Measurements from ENCODE around the gene DIP2C. TPM values are rescaled to one million over a fixed set of nuclear protein-coding genes. Genes with fewer than 3 reads are reported as not detected.

DIP2C gene
- total RNA-seq, 1 donor from 2014 or later: 18.4 TPM

GRCh38 chr10:283140-283479 is 406.4 kb downstream of the DIP2C start:
- Histone ChIP-seq H3K4me3 (no peak overlapping the region), H3K27me3 (no peaks in the 10 kb centered on the region), H3K4me1 (no peaks in the 10 kb centered on the region), H3K9me3 (no peaks in the 10 kb centered on the region), H3K36me3 (peaks cover 0 to 46% of the 10 kb centered on the region in 2 donors), H3K27ac (no peak overlapping the region)
- no peak for DNase-seq (ENCODE audit: extremely low spot score in 2 of 2)
- intact Hi-C loops (cut with DNase I): no loop called here
- TF ChIP-seq POLR2A (IDR thresholded peaks at IDR 0.05) (no peak), POLR2AphosphoS5 (IDR thresholded peaks at IDR 0.05; ENCODE audit: insufficient read depth in 1 of 2, low read depth in 1 of 2) (no peak), CTCF (IDR thresholded peaks at IDR 0.05) (no peak)

- Histone ChIP-seq H3K9me3 (no peaks in the 10 kb centered on the region), H3K4me3 (no peak overlapping the region), H3K27me3 (no peaks in the 10 kb centered on the region), H3K4me1 (no peaks in the 10 kb centered on the region), H3K36me3 (peaks cover 0 to 49% of the 10 kb centered on the region in 2 donors), H3K27ac (no peak overlapping the region)
- TF ChIP-seq POLR2AphosphoS5 (IDR thresholded peaks at IDR 0.05; ENCODE audit: insufficient read depth in 1 of 2, low read depth in 1 of 2) (no peak), CTCF (IDR thresholded peaks at IDR 0.05) (no peak), POLR2A (IDR thresholded peaks at IDR 0.05) (no peak)
- intact Hi-C loops (cut with DNase I): no loop called here
- no peak for DNase-seq (ENCODE audit: extremely low spot score in 2 of 2)
These were observed 407.0 kb downstream of the DIP2C start for GRCh38 chr10:282294-283139.

GRCh38 chr10:279655-280054 is 409.8 kb downstream of the DIP2C start:
- no peak for TF ChIP-seq POLR2AphosphoS5 (IDR thresholded peaks at IDR 0.05; ENCODE audit: insufficient read depth in 1 of 2, low read depth in 1 of 2)
- no peak for TF ChIP-seq POLR2A (IDR thresholded peaks at IDR 0.05)
- TF ChIP-seq CTCF (IDR thresholded peaks at IDR 0.05): no peak
- Histone ChIP-seq H3K27me3 (no peaks in the 10 kb centered on the region), H3K27ac (no peak overlapping the region), H3K4me3 (no peak overlapping the region), H3K4me1 (no peaks in the 10 kb centered on the region), H3K36me3 (peaks cover 0 to 49% of the 10 kb centered on the region in 2 donors), H3K9me3 (no peaks in the 10 kb centered on the region)
- no peak for DNase-seq (ENCODE audit: extremely low spot score in 2 of 2)
- intact Hi-C loops (cut with DNase I): loop anchor here (5.0 kb wide), 1 partner anchor 488 kb away; no protein-coding TSS in a partner anchor

GRCh38 chr10:279232-279631 is 410.2 kb downstream of the DIP2C start:
- intact Hi-C loops (cut with DNase I): loop anchor here (5.0 kb wide), 1 partner anchor 488 kb away; no protein-coding TSS in a partner anchor
- Histone ChIP-seq H3K36me3 (peaks cover 0 to 46% of the 10 kb centered on the region in 2 donors), H3K9me3 (no peaks in the 10 kb centered on the region)

More at GRCh38 chr10:279232-279631, 410.2 kb downstream of the DIP2C start:
- TF ChIP-seq POLR2A (IDR thresholded peaks at IDR 0.05) (no peak), CTCF (IDR thresholded peaks at IDR 0.05) (no peak), POLR2AphosphoS5 (IDR thresholded peaks at IDR 0.05; ENCODE audit: insufficient read depth in 1 of 2, low read depth in 1 of 2) (no peak)
- Histone ChIP-seq H3K4me1 (no peaks in the 10 kb centered on the region), H3K27ac (no peak overlapping the region), H3K4me3 (no peak overlapping the region), H3K27me3 (no peaks in the 10 kb centered on the region)
- DNase-seq (ENCODE audit: extremely low spot score in 2 of 2): no peak
